MM.1S (cell line): ENCODE data around the gene TRMU.

Experiments used
- CTCF ChIP-seq: fragments of 300-600 bp; sonication (generic); IDR thresholded peaks from 2 replicates; pipeline ENCODE4 v1.5.1; 2016; ENCODE audit warnings: antibody characterized with exemption, low read length, mixed read lengths
- EZH2 ChIP-seq: fragments of 300-600 bp; sonication (generic); optimal IDR thresholded peaks from 2 replicates; pipeline ENCODE3; 2017; ENCODE audit warnings: low read depth, mild to moderate bottlenecking, antibody characterized with exemption, low read length, mixed read lengths
- EZH2phosphoT487 ChIP-seq: fragments of 300-600 bp; sonication (generic); IDR thresholded peaks from 2 replicates; pipeline ENCODE4 v1.6.1; 2018; ENCODE audit warnings: antibody characterized with exemption, low read length

DNA sequence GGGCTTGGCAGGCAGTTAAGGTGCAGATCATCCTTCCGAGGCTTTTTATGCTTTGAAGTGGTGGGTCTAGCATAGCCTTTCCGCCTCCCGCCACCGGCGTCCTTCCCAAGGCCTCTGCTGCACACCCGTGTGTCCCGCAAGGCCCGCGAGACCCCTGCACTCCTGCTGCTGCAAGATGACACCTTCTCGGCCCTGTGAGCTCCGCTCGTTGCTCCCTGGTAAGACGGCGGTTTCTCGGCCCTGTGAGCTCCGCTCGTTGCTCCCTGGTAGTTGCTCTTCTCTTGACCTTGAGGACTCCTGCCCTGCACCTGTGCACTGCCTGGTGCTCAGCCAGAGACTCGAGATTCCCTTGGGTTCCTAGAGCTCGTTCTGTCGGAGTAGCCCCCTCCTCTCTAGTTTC lies 17.9 kb upstream of the TRMU start:
- TF ChIP-seq CTCF (no peak), EZH2 (no peak), EZH2phosphoT487 (no peak)
